ENCODE measurements around the gene NSUN2.

GRCh38 chr5:6556802-6557102 lies 76.1 kb downstream of the NSUN2 start:
- no peak for TF ChIP-seq POLR2A (IDR thresholded peaks at IDR 0.05)
- TF ChIP-seq CTCF (IDR thresholded peaks at IDR 0.05) = no peak
